Breast epithelium (tissue), 4 donors: ENCODE data around the gene ADAMTS2. TPM values are rescaled to one million over a fixed set of nuclear protein-coding genes. Genes with fewer than 3 reads are reported as not detected.
A peak's percentile ranks its signal among the peaks of the same experiment; 100 is the strongest.

Experiments
- DNase-seq, 2 donors: peaks; one replicate each; pipeline ENCODE4 v3.0.0-alpha.2; 2019; ENCODE audit warnings: low spot score in 2 of 2
- H3K27ac ChIP-seq, 2 donors: fragments of 200-600 bp; sonication (generic) in 1 of 2; one replicate each; pipeline ENCODE4 v1.5.1; 2016 to 2019; ENCODE audit warnings: mild to moderate bottlenecking in 1 of 2
- H3K27me3 ChIP-seq, 2 donors: fragments of 200-600 bp; sonication (generic) in 1 of 2; one replicate each; pipeline versions ENCODE4 v1.5.1 to v1.6.0; 2017 to 2019; ENCODE audit warnings: control low read depth in 1 of 2, mild to moderate bottlenecking in 1 of 2
- H3K36me3 ChIP-seq: fragments of 200-600 bp; one replicate; pipeline ENCODE4 v1.5.1; 2019
- H3K4me1 ChIP-seq, 2 donors: fragments of 200-600 bp; sonication (generic); one replicate each; pipeline ENCODE4 v1.5.1; 2016 to 2019; ENCODE audit warnings: control low read depth in 1 of 2
- H3K4me3 ChIP-seq, 3 donors: fragments of 200-600 bp; sonication (generic); 1 replicate in 2 of 3; 2 replicates in 1 of 3; pipeline ENCODE4 v1.5.1; 2016 to 2019; ENCODE audit warnings: mild to moderate bottlenecking in 3 of 3, moderate library complexity in 2 of 3
- H3K9me3 ChIP-seq, 2 donors: fragments of 200-600 bp; sonication (generic) in 1 of 2; one replicate each; pipeline ENCODE4 v1.5.1; 2016 to 2019; ENCODE audit warnings: control low read depth in 1 of 2
- CTCF ChIP-seq, 3 donors: fragments of 450-650 bp; IDR thresholded peaks; one replicate each; pipeline ENCODE4 v1.5.1; 2016 to 2017; ENCODE audit warnings: antibody characterized with exemption in 3 of 3, mild to moderate bottlenecking in 3 of 3, moderate library complexity in 3 of 3
- POLR2A ChIP-seq: fragments of 450-650 bp; IDR thresholded peaks from one replicate; pipeline ENCODE4 v1.6.1; 2016; ENCODE audit warnings: antibody characterized with exemption, mild to moderate bottlenecking, moderate library complexity
- POLR2AphosphoS5 ChIP-seq, 3 donors: sonication (generic); formaldehyde crosslinking; IDR thresholded peaks; one replicate each; pipeline ENCODE4 v1.6.1; 2017; ENCODE audit warnings: antibody characterized with exemption in 3 of 3
- intact Hi-C: fragments of 100-400 bp; cut with DNase I; formaldehyde crosslinking; loops from one replicate; pipeline ENCODE4 v1.15.1; 2023; ENCODE audit warnings: low total_unique reads
- total RNA-seq, 3 donors: library from RNA; depleted of rRNA; stranded (reverse); fragments of >200 nt; gene quantifications; one replicate each; pipeline ENCODE4 v1.1.0, GENCODE V29; 2016

Gene ADAMTS2
- total RNA-seq, 3 donors from 2014 or later: 11.3 to 51.8 (median 19.7) TPM

GRCh38 chr5:179224741-179225140, 120.5 kb downstream of the ADAMTS2 start:
- intact Hi-C loops: no loop called here
- Histone ChIP-seq H3K9me3 (peaks cover 0 to 7% of the 10 kb centered on the region in 2 donors), H3K27ac (no peak overlapping the region), H3K36me3 (no peaks in the 10 kb centered on the region), H3K4me1 (no peaks in the 10 kb centered on the region), H3K4me3 (no peak overlapping the region), H3K27me3 (no peaks in the 10 kb centered on the region)
- peak in 1 of 2 donors; percentile 43 for DNase-seq
- TF ChIP-seq POLR2AphosphoS5 (IDR thresholded peaks at IDR 0.05): no peak

- no peaks in the 10 kb centered on the region for H3K36me3 ChIP-seq
- H3K27me3 ChIP-seq: no peaks in the 10 kb centered on the region
- H3K4me1 ChIP-seq: no peaks in the 10 kb centered on the region
- no peak overlapping the region for H3K4me3 ChIP-seq
- intact Hi-C loops: no loop called here
- TF ChIP-seq POLR2AphosphoS5 (IDR thresholded peaks at IDR 0.05) (no peak), CTCF (IDR thresholded peaks at IDR 0.05) (no peak), POLR2A (no peak)
- H3K9me3 ChIP-seq: peaks cover 0 to 7% of the 10 kb centered on the region in 2 donors
- no peak overlapping the region for H3K27ac ChIP-seq
- DNase-seq: no peak
Observed at GRCh38 chr5:179223961-179224360, 121.3 kb downstream of the ADAMTS2 start.

GRCh38 chr5:179223528-179223927, 121.7 kb downstream of the ADAMTS2 start:
- TF ChIP-seq CTCF (IDR thresholded peaks at IDR 0.05) (no peak), POLR2A (no peak), POLR2AphosphoS5 (IDR thresholded peaks at IDR 0.05) (no peak)

GRCh38 chr5:179222246-179223017, 122.8 kb downstream of the ADAMTS2 start:
- TF ChIP-seq POLR2AphosphoS5 (IDR thresholded peaks at IDR 0.05): no peak
- no peak for TF ChIP-seq CTCF (IDR thresholded peaks at IDR 0.05)
- TF ChIP-seq POLR2A: no peak
- no peak overlapping the region for H3K27ac ChIP-seq
- intact Hi-C loops: no loop called here

More at GRCh38 chr5:179223528-179223927, 121.7 kb downstream of the ADAMTS2 start:
- H3K27me3 ChIP-seq: no peaks in the 10 kb centered on the region
- no peaks in the 10 kb centered on the region for H3K4me1 ChIP-seq
- H3K36me3 ChIP-seq: no peaks in the 10 kb centered on the region
- H3K9me3 ChIP-seq: peaks cover 0 to 7% of the 10 kb centered on the region in 2 donors
- no peak for DNase-seq
- no peak overlapping the region for H3K4me3 ChIP-seq
- no peak overlapping the region for H3K27ac ChIP-seq
- intact Hi-C loops: no loop called here

GRCh38 chr5:179221877-179222220, 123.4 kb downstream of the ADAMTS2 start:
- DNase-seq: no peak

More at GRCh38 chr5:179222246-179223017, 122.8 kb downstream of the ADAMTS2 start:
- Histone ChIP-seq H3K27me3 (no peaks in the 10 kb centered on the region), H3K9me3 (peaks cover 0 to 7% of the 10 kb centered on the region in 2 donors), H3K36me3 (no peaks in the 10 kb centered on the region), H3K4me3 (no peak overlapping the region), H3K4me1 (no peaks in the 10 kb centered on the region)
- no peak for DNase-seq

More at GRCh38 chr5:179221877-179222220, 123.4 kb downstream of the ADAMTS2 start:
- Histone ChIP-seq H3K27me3 (no peaks in the 10 kb centered on the region), H3K27ac (no peak overlapping the region), H3K4me3 (no peak overlapping the region), H3K9me3 (peaks cover 0 to 7% of the 10 kb centered on the region in 2 donors), H3K36me3 (no peaks in the 10 kb centered on the region), H3K4me1 (no peaks in the 10 kb centered on the region)
- no peak for TF ChIP-seq POLR2AphosphoS5 (IDR thresholded peaks at IDR 0.05)
- TF ChIP-seq CTCF (IDR thresholded peaks at IDR 0.05): no peak
- no peak for TF ChIP-seq POLR2A
- intact Hi-C loops: no loop called here
